NCI-H1048 (cell line): ENCODE data around the gene ATF6.

Source experiments
- DNase-seq: peaks from one replicate; lab custom pipeline; 2025; lab: John Stamatoyannopoulos, UW

Gene ATF6

GRCh38 chr1:161970036-161970435 is 203.9 kb downstream of the ATF6 start:
- no peak for DNase-seq

- DNase-seq, result no peak
Measured at GRCh38 chr1:161970633-161971032, 204.5 kb downstream of the ATF6 start.

- no peak for DNase-seq
Measured at GRCh38 chr1:161972828-161973227, 206.7 kb downstream of the ATF6 start.

- DNase-seq, result no peak
Measured at GRCh38 chr1:161973924-161974845, 208.1 kb downstream of the ATF6 start.

- DNase-seq, result no peak
Measured at GRCh38 chr1:161978011-161978790, 212.1 kb downstream of the ATF6 start.

GRCh38 chr1:161981126-161981525 is 215.0 kb downstream of the ATF6 start:
- DNase-seq, result no peak

- no peak for DNase-seq
Measured at GRCh38 chr1:161981735-161982506, 215.8 kb downstream of the ATF6 start.

- no peak for DNase-seq
Measured at GRCh38 chr1:161982507-161982895, 216.4 kb downstream of the ATF6 start.

- no peak for DNase-seq
Measured at GRCh38 chr1:161982917-161983316, 216.8 kb downstream of the ATF6 start.

- no peak for DNase-seq
Measured at GRCh38 chr1:161983725-161984124, 217.6 kb downstream of the ATF6 start.

- DNase-seq, result no peak
Measured at GRCh38 chr1:161985301-161985822, 219.2 kb downstream of the ATF6 start.

GRCh38 chr1:161986328-161986727 is 220.2 kb downstream of the ATF6 start:
- DNase-seq, result no peak

GRCh38 chr1:161987303-161987702 is 221.2 kb downstream of the ATF6 start:
- no peak for DNase-seq

GRCh38 chr1:161987872-161988271 is 221.8 kb downstream of the ATF6 start:
- no peak for DNase-seq

GRCh38 chr1:161988413-161988812 is 222.3 kb downstream of the ATF6 start:
- DNase-seq, result no peak

- no peak for DNase-seq
Measured at GRCh38 chr1:161989108-161989507, 223.0 kb downstream of the ATF6 start.

- DNase-seq, result no peak
Measured at GRCh38 chr1:161989786-161990185, 223.7 kb downstream of the ATF6 start.

- no peak for DNase-seq
Measured at GRCh38 chr1:161993576-161993975, 227.5 kb downstream of the ATF6 start.

GRCh38 chr1:161994175-161994668 is 228.1 kb downstream of the ATF6 start:
- no peak for DNase-seq

GRCh38 chr1:161997152-161997551 is 231.0 kb downstream of the ATF6 start:
- DNase-seq, result no peak

GRCh38 chr1:161998811-161999210 is 232.7 kb downstream of the ATF6 start:
- no peak for DNase-seq
